Measurements from ENCODE around the gene TP53INP2. TPM values are rescaled to one million over a fixed set of nuclear protein-coding genes. Genes with fewer than 3 reads are reported as not detected.

Gene TP53INP2
- total and polyA plus RNA-seq, 2 of the 13 experiments (the other 11 are each of a cell fraction or from before 2014, with no cell fraction given): 5.2 to 18.8 TPM

GRCh38 chr20:34703424-34704176, 544 bp upstream of the TP53INP2 start (continued):
- TF ChIP-seq PBX3 (CRISPR knock-in tag; IDR thresholded peaks at IDR 0.05; ENCODE audit: borderline replicate concordance) (no peak), SIX4 (CRISPR knock-in tag; IDR thresholded peaks at IDR 0.05) (no peak), SETDB1 (CRISPR knock-in tag; IDR thresholded peaks at IDR 0.05; ENCODE audit: borderline replicate concordance) (no peak), HIC2 (CRISPR knock-in tag; IDR thresholded peaks at IDR 0.05; ENCODE audit: low read depth) (no peak; the same call in 1 of the 2 replicates), ZNF549 (CRISPR knock-in tag; IDR thresholded peaks at IDR 0.05) (no peak), THAP9 (CRISPR knock-in tag; IDR thresholded peaks at IDR 0.05; ENCODE audit: borderline replicate concordance) (peak; percentile 71; the same call in 1 of the 2 replicates), NRL (CRISPR knock-in tag; IDR thresholded peaks at IDR 0.05; ENCODE audit: borderline replicate concordance) (0 out of 2 replicates have a peak, but pooled peaks have one; percentile 61), ZNF772 (CRISPR knock-in tag; IDR thresholded peaks at IDR 0.05) (peak; percentile 88), RBM22 (optimal IDR thresholded peaks at IDR 0.05; ENCODE audit: low read length) (no peak), ZNF142 (CRISPR knock-in tag; IDR thresholded peaks at IDR 0.05) (no peak; the same call in 1 of the 2 replicates), BCL6 (CRISPR knock-in tag; IDR thresholded peaks at IDR 0.05) (peak; percentile 70), HOXA7 (CRISPR knock-in tag; IDR thresholded peaks at IDR 0.05) (0 out of 2 replicates have a peak, but pooled peaks have one; percentile 69), AKAP8 (CRISPR knock-in tag; IDR thresholded peaks at IDR 0.05) (no peak), KDM5A (IDR thresholded peaks at IDR 0.05; ENCODE audit: borderline replicate concordance, low read length) (peak; percentile 30; the same call in 1 of the 2 replicates), CC2D1A (CRISPR knock-in tag; IDR thresholded peaks at IDR 0.05) (no peak)
